ENCODE measurements around the gene C3orf20. TPM values are rescaled to one million over a fixed set of nuclear protein-coding genes. Genes with fewer than 3 reads are reported as not detected.

The C3orf20 gene
- total RNA-seq, 2 donors from 2014 or later: 0.12 to 0.42 TPM

DNA sequence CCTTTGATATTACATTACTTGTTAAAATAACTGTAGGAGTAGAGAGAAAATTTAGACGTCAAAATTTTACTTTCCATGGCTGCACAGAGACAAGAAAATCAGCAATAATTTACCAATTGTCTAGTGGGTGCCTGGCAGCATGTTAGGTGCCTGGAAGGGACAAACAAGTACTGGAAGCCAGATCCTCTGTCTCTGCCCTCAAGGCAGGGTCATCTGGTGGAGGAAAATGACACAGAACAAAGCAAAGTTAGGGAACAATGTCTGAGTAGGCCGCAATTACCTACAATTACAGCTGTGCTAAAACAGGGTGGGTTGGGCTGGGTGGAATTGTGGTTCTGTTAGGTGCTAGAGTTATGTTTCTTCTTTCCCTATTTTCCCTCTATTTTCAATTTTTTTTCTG lies 16.0 kb upstream of the C3orf20 start:
- ATAC-seq (no peak), DNase-seq (no peak)
- peaks cover 15% of the 10 kb centered on the region for H3K4me1 Mint-ChIP-seq
- H3K27ac Mint-ChIP-seq: peak overlapping the region; percentile 53
- peaks cover 10% of the 10 kb centered on the region for H3K36me3 Mint-ChIP-seq (ENCODE audit: low read depth)
- no peaks in the 10 kb centered on the region for H3K27me3 Mint-ChIP-seq
- no peak overlapping the region for H3K4me3 Mint-ChIP-seq
- no peaks in the 10 kb centered on the region for H3K9me3 ChIP-seq (ENCODE audit: control insufficient read depth, low read length, poor library complexity, severe bottlenecking)

DNA sequence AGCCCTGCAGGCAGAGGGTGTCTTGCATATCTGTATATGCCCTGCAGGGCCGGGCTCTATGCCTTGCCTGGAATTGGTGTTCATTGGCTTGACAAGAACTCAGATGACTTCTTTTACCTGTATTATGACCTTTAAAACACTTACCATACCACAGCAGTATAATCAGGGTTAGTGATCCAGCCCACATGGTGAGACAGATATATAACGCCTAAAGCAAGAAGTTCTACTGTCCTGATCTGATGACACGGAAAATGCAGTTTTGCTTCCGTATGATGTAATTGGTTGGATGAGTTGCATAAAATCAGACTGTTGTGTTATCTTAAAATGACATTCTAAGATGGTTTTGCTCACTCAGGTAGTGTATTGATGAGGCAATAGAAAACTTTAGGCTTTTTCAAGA lies 14.0 kb upstream of the C3orf20 start:
- no peak for DNase-seq
- H3K36me3 Mint-ChIP-seq (ENCODE audit: low read depth): peaks cover 15% of the 10 kb centered on the region
- H3K27me3 Mint-ChIP-seq: no peaks in the 10 kb centered on the region

DNA sequence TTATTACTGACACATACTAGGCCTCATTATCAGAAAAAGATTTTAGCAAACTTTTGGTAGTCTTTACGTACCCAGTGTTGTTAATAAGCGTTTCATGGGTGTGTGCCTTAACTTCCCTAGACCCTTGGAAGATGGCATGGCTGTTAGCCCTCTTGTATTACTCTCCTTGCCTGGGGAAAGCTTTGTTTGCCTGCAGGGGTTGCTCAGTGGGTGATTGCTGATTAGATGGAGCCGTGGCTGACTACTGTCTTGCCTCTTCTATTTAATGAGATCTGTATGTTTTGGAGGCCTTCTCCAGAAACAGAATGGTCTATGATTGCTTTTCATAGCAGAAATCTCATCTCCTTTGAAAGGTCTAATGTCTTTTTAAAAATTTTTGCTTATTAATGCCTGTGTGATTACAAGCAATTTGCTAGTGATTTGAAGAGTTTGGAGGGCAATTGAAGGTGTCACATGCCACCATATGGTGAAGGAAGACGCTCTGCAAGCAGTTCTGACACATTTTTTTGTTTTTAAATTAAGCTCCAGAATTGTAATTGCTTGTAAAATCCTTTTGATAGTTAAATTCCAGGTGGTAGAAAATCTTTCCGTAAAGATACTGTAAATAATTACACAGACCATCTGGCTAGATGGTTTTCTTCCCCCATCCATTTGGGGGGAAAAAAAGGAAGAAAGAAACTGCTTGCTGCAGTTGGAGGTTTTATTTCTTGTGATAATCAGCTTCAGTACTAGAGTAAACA lies 11.4 kb upstream of the C3orf20 start:
- ATAC-seq (no peak), DNase-seq (no peak)
- peaks cover 9% of the 10 kb centered on the region for H3K4me1 Mint-ChIP-seq
- H3K27ac Mint-ChIP-seq: no peak overlapping the region
- H3K36me3 Mint-ChIP-seq (ENCODE audit: low read depth): peaks cover 17% of the 10 kb centered on the region
- H3K27me3 Mint-ChIP-seq: no peaks in the 10 kb centered on the region
- H3K4me3 Mint-ChIP-seq: no peak overlapping the region
- no peaks in the 10 kb centered on the region for H3K9me3 ChIP-seq (ENCODE audit: control insufficient read depth, low read length, poor library complexity, severe bottlenecking)

More for the DNA sequence above, 14.0 kb upstream of the C3orf20 start:
- H3K9me3 ChIP-seq (ENCODE audit: control insufficient read depth, low read length, poor library complexity, severe bottlenecking): no peaks in the 10 kb centered on the region
- Mint-ChIP-seq H3K4me1 (peaks cover 15% of the 10 kb centered on the region), H3K27ac (peak overlapping the region; percentile 81), H3K4me3 (no peak overlapping the region)
- no peak for ATAC-seq

DNA sequence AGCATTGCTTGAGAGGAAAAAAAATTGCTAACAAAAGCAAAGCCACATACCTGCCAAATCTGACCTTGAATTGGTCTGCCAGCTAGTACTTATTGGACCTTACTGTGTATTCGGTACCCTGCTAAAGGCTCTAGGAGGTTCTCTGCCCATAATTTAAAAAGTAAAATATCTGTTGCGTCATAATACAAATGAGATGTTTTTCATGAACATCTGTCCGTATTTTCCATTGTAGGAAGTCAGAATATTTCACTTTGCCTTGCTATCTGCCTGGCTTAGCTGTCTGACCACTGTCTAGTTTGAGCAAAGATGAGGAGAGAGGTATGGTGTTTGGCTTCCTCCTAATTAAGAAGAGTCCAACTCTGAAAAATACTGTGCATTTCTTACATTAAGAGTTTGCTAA lies 10.8 kb upstream of the C3orf20 start:
- Mint-ChIP-seq H3K4me3 (no peak overlapping the region), H3K36me3 (ENCODE audit: low read depth) (peaks cover 17% of the 10 kb centered on the region), H3K4me1 (peaks cover 9% of the 10 kb centered on the region), H3K27ac (no peak overlapping the region), H3K27me3 (no peaks in the 10 kb centered on the region)
- H3K9me3 ChIP-seq (ENCODE audit: control insufficient read depth, low read length, poor library complexity, severe bottlenecking): no peaks in the 10 kb centered on the region
- ATAC-seq (no peak), DNase-seq (no peak)

DNA sequence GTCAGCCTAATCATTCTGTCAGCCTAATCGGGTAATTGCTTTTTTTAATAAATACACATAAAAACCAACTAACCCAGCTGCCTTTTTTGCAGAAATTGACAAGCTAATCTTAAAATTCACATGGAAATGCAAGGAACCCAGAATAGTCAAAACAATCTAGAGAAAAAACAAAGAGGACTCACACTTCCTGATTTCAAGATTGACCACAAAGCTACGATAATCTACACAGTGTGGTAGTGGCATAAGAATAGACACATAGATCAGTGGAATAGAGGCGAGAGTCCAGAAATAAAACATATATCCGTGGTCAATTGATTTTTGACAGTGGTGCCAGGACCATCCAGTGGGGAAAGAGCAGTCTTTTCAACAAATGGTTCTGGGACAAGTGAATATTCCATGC lies 2.4 kb upstream of the C3orf20 start:
- peaks cover 4% of the 10 kb centered on the region for H3K4me1 Mint-ChIP-seq
- no peak for ATAC-seq
- no peak for DNase-seq
- no peak overlapping the region for H3K4me3 Mint-ChIP-seq
- no peak overlapping the region for H3K27ac Mint-ChIP-seq
- no peaks in the 10 kb centered on the region for H3K27me3 Mint-ChIP-seq
- H3K9me3 ChIP-seq (ENCODE audit: control insufficient read depth, low read length, poor library complexity, severe bottlenecking): no peaks in the 10 kb centered on the region
- H3K36me3 Mint-ChIP-seq (ENCODE audit: low read depth): peaks cover 12% of the 10 kb centered on the region

DNA sequence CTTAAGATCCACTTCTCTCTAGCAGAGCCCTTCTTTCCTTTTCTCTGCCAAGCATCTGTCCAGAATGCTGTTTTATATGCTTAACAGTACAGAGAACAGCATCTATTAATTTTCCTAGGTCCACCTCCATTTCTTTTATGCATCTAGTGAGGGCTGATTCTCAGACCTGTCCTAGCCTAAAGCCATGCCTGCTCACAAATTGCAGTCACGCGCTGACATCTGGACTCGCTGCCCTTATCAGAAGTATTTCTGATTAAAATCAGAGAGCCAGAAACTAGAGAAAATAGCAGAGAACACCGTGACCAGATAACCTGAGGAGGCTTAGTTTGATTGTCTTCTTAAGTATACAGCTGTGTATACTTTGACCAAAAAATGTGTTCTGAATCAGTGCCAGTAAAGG lies 1.9 kb downstream of the C3orf20 start:
- peaks cover 3% of the 10 kb centered on the region for H3K36me3 Mint-ChIP-seq (ENCODE audit: low read depth)
- H3K9me3 ChIP-seq (ENCODE audit: control insufficient read depth, low read length, poor library complexity, severe bottlenecking): no peaks in the 10 kb centered on the region
- H3K27ac Mint-ChIP-seq: peak overlapping the region; percentile 21
- H3K27me3 Mint-ChIP-seq: no peaks in the 10 kb centered on the region
- DNase-seq: no peak
- peaks cover 7% of the 10 kb centered on the region for H3K4me1 Mint-ChIP-seq
- H3K4me3 Mint-ChIP-seq: no peak overlapping the region
- no peak for ATAC-seq

DNA sequence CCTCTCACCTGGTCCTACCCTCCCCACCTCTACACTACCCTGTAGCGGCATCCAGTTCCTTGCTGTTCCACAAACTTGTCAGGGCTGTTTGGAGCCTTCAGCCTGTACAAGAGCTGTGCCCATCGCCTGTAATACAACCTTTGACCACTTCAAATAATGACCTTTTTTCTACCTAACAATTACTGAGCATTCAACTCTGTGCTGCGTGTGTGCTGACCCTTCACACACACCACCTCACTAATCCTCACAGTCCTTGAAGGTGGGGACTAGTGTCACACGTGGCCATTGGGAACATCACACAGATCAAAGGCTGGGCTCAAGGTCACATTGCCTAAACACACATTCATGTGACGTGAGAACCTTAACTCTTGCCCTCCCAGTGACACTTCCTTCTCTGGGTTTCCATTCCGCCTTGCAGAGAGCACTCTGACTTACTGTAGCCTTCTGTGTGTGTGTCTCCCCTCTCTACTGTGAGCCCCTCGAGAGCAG lies 3.1 kb downstream of the C3orf20 start:
- Mint-ChIP-seq H3K4me3 (no peak overlapping the region), H3K27me3 (peaks cover 9% of the 10 kb centered on the region), H3K4me1 (peaks cover 5% of the 10 kb centered on the region), H3K27ac (no peak overlapping the region), H3K36me3 (ENCODE audit: low read depth) (no peaks in the 10 kb centered on the region)
- DNase-seq: no peak
- no peaks in the 10 kb centered on the region for H3K9me3 ChIP-seq (ENCODE audit: control insufficient read depth, low read length, poor library complexity, severe bottlenecking)
- no peak for ATAC-seq

DNA sequence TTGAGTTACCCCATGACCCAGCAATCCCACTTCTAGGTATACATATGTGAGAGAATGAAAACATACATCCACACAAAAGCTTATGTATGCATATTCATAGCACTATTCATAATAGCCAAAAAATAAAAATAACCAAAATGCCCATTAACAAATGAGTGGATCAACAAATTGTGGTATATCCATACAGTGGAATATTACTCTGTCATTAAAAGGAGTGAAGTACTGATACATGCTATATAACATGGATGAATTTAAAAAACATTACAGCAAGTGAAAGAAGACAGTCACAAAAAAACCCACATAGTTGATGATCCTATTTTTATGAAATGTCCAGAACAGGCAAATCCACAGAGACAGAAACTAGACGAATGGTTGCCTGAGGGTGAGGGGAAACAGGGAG lies 5.2 kb downstream of the C3orf20 start:
- H3K27ac Mint-ChIP-seq: no peak overlapping the region
- H3K27me3 Mint-ChIP-seq: peaks cover 13% of the 10 kb centered on the region
- H3K4me3 Mint-ChIP-seq: no peak overlapping the region
- no peaks in the 10 kb centered on the region for H3K36me3 Mint-ChIP-seq (ENCODE audit: low read depth)
- DNase-seq (no peak), ATAC-seq (no peak)
- no peaks in the 10 kb centered on the region for H3K9me3 ChIP-seq (ENCODE audit: control insufficient read depth, low read length, poor library complexity, severe bottlenecking)
- H3K4me1 Mint-ChIP-seq: peaks cover 5% of the 10 kb centered on the region

DNA sequence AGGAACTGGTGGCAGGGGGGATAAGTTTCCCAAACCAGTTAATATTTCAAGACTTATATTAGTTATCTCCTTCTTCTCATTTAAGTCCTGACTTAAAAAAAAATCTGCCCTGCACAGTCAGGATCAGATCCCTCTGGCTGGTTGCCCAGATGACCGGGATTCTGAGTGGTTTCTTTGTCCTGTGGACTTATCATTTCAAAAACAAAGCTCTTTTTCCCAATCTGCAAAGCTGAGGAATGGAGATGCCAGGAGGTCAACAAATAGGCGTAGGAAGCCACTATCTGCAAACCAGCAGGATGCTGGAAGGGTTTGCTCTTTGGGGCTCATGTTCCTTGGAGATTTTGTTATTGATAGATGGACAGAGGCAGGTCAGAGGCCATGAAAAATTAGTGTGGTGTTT lies 5.8 kb downstream of the C3orf20 start:
- ATAC-seq (no peak), DNase-seq (no peak)
- H3K9me3 ChIP-seq (ENCODE audit: control insufficient read depth, low read length, poor library complexity, severe bottlenecking): no peaks in the 10 kb centered on the region
- Mint-ChIP-seq H3K4me1 (peaks cover 10% of the 10 kb centered on the region), H3K27me3 (peaks cover 13% of the 10 kb centered on the region), H3K4me3 (no peak overlapping the region), H3K27ac (no peak overlapping the region), H3K36me3 (ENCODE audit: low read depth) (no peaks in the 10 kb centered on the region)

DNA sequence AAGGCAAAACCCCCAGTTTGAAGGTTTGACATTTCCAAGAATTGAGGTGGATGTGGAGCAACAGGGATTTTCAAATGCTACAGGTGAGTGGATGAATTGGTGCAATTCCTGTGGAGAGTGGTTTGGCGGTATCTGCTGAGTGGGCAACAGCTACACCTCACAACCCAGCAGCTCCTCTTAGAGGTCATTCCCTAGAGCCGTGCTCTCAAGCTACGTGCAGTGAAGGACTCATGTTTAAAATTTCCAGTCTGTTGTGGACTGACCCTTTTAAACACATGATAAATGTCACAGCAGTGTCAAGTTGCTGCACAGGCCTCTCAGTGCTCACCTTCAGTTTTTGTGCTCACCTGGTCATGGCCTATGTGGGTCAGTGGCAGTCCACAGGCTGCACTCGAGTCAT lies 9.5 kb downstream of the C3orf20 start:
- H3K36me3 Mint-ChIP-seq (ENCODE audit: low read depth): no peaks in the 10 kb centered on the region
- ATAC-seq: no peak
- H3K27ac Mint-ChIP-seq: no peak overlapping the region
- H3K4me3 Mint-ChIP-seq: no peak overlapping the region
- H3K27me3 Mint-ChIP-seq: peaks cover 35% of the 10 kb centered on the region
- DNase-seq: no peak
- peaks cover 6% of the 10 kb centered on the region for H3K4me1 Mint-ChIP-seq
- no peaks in the 10 kb centered on the region for H3K9me3 ChIP-seq (ENCODE audit: control insufficient read depth, low read length, poor library complexity, severe bottlenecking)

DNA sequence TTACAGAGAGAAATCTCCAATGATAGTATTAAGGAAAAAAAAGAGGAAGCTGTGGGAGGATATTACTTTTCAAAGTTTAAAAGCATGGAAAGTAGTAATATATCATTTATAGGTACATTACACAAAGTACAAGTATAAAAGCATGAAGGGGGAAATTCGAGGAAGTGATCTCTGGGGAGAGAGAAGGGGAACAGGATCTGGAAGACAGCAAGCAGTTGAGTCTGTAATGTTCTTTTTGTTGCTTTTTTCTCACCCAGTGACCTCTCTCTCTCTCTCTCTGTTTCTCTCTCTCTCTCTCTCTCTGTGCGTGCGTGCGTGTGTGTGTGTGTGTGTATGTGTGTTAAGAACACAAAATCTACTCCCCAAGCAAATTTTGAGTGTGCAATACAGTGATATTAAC lies 10.2 kb downstream of the C3orf20 start:
- no peak overlapping the region for H3K4me3 Mint-ChIP-seq
- H3K4me1 Mint-ChIP-seq: peaks cover 6% of the 10 kb centered on the region
- no peaks in the 10 kb centered on the region for H3K9me3 ChIP-seq (ENCODE audit: control insufficient read depth, low read length, poor library complexity, severe bottlenecking)
- H3K27ac Mint-ChIP-seq: peak overlapping the region; percentile 29
- DNase-seq (no peak), ATAC-seq (no peak)
- H3K36me3 Mint-ChIP-seq (ENCODE audit: low read depth): no peaks in the 10 kb centered on the region
- H3K27me3 Mint-ChIP-seq: peaks cover 42% of the 10 kb centered on the region

DNA sequence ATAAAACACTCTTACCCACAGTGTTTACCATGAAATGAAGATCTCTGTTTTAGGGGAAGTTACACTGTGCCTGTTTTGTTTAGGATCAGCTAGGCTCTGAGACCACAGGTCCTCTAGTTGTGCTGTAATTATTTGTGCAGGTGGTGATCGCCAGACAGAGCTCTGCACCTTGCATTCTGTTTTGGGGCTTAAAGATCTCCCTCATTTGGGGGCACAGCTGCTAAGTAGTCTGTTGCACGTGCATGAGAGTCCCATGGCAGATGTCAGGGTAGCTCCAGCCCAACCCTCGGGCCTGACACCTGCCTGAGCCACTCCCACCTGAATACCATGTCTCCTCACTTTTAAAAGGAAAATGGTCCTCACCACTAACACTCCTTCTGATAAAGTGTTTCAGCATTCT lies 12.4 kb downstream of the C3orf20 start:
- H3K9me3 ChIP-seq (ENCODE audit: control insufficient read depth, low read length, poor library complexity, severe bottlenecking): no peaks in the 10 kb centered on the region
- DNase-seq (no peak), ATAC-seq (no peak)
- Mint-ChIP-seq H3K4me1 (peaks cover 6% of the 10 kb centered on the region), H3K27me3 (peaks cover 59% of the 10 kb centered on the region), H3K27ac (no peak overlapping the region), H3K36me3 (ENCODE audit: low read depth) (no peaks in the 10 kb centered on the region), H3K4me3 (no peak overlapping the region)

DNA sequence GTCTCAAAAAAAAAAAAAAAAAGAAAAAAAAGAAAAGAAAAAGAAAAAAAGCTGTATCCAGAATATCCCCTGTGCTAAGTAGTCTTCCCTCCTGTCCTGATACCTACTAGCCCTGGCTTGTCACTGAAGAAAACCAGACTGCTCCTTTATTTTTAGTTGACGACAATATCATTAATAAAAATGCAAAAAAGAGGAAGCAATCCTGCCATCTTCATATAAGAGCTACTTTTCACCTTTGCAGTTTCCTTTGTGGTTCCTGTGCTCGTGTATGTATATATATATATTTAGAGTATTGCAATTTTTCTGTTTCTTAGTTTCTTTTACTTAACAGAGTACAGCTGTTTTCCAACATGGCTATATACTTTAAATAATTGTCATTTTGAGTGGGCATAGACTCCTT lies 13.6 kb downstream of the C3orf20 start:
- no peak overlapping the region for H3K4me3 Mint-ChIP-seq
- no peak overlapping the region for H3K27ac Mint-ChIP-seq
- no peak for DNase-seq
- H3K36me3 Mint-ChIP-seq (ENCODE audit: low read depth): no peaks in the 10 kb centered on the region
- peaks cover 6% of the 10 kb centered on the region for H3K4me1 Mint-ChIP-seq
- H3K27me3 Mint-ChIP-seq: peaks cover 54% of the 10 kb centered on the region
- ATAC-seq: no peak
- H3K9me3 ChIP-seq (ENCODE audit: control insufficient read depth, low read length, poor library complexity, severe bottlenecking): no peaks in the 10 kb centered on the region

DNA sequence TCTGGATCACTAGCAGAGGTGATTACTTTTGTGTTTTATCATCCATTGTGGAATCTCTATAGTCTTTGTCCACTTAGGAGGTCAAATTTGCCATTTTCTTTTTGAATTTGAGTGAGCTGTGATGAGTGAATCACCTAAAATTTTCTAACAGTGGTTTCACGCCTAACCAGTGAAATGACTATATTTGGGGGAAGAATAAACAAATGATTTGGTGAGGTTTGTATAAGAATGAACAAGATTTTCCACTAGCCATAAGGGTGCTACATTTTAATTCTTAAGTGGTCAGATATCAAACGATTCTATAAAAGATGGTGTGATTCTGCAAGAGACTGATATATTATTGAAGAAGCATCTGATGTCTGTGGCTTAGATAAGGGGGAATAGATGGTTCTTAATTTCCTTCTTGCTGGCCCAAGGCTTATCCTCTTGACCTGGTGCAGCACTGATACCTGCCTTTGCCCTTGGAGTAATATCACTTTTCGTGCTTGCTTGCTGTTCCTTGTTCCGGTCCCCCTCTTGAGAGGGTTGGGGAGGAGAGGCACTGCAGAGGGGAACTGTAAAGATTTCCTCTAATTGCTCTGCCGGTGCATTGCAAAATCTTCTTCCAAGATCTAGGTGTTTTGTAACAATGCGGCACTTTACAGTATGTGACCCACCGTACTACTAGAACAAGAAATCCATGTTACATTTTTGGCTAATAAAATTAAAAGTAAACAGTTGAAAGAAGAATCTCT lies 14.5 kb downstream of the C3orf20 start:
- H3K27me3 Mint-ChIP-seq: peaks cover 54% of the 10 kb centered on the region
- no peak overlapping the region for H3K27ac Mint-ChIP-seq
- H3K36me3 Mint-ChIP-seq (ENCODE audit: low read depth): no peaks in the 10 kb centered on the region
- ATAC-seq: no peak
- H3K4me3 Mint-ChIP-seq: no peak overlapping the region
- no peaks in the 10 kb centered on the region for H3K9me3 ChIP-seq (ENCODE audit: control insufficient read depth, low read length, poor library complexity, severe bottlenecking)
- DNase-seq: no peak
- peaks cover 6% of the 10 kb centered on the region for H3K4me1 Mint-ChIP-seq

Data from T-helper 17 cell (primary cell).